GM18907 (cell line): ENCODE results near the gene SENP3.
"Not testable (repeated sequence)": the region's sequence is repeated elsewhere in the genome, so short reads cannot be mapped to it uniquely, and the experiment has no call there.

Experiments
- ATAC-seq: cut with Tn5 transposase; IDR thresholded peaks from one replicate; pipeline ENCODE4 v1.9.1; 2021; ENCODE audit warnings: mild to moderate bottlenecking, moderate library complexity; ENCODE audit not compliant: unreplicated experiment

SENP3 gene

DNA sequence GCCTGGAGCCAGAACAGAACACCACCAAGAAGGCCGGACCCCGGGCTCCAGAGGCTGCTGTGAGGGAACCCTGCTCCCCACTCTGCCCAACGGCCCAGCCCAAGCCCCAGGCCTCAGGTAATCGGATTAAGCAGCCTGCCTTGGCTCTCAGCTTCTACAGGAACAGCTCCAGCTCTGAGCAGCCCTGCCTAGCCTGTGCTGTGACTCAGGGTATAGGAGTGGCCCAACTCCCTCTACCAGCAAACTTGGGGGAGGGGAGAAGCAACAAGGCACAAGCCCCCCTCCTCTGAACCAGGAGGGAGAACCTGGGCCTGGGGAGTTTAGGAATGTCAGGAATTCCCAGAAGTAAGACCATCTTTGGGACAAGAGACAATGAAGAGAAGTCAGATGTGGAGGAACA lies 29.0 kb downstream of the SENP3 start:
- ATAC-seq = no peak

DNA sequence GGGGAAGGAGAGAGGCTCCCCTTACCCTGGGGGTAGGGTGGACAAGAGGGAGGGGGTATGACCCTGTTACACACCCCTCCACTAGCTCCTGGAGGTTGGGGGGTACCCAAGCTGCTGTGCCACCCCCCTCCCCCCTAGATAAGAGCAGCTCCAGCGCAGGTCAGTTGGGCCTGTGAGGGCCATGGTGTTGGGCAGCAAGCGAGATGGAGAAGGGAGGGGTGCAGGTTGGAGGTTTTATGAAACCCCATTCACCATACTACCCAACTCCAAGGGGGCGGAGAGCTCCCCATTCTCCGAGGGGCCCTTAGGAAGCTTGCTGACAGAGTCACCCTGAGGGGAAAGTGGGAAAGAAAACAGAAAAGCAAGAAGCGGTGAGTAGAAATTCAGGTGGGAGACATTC lies 29.9 kb downstream of the SENP3 start:
- no peak for ATAC-seq

DNA sequence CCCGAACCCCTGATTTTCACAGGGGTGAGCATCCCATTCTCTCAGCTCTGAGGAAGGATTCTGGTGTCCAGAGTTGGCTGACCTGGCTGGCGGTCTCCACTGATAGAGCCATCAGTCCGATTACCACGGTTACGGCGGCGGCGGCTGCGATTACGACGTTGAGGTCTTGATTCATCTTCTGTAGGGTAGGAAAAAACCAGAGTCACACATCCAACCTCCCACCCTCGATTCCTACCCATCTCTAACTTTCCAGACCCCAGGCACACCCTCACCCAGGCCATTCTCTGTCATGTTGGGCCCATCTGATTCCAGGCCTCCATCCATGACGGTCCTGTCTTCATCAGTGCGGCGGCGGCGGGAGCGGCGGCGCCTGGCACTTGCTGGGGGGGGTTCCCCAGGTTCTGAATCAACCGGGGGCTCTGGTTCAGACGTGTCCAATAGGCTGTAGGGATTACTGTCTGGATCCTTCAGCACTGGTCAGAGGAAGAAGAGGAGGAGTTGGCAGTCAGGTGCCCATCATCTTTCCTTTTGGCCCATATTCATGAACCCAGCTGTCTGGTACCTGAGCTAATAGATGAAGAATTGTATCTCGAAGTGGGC lies 30.8 kb downstream of the SENP3 start:
- ATAC-seq = no peak

DNA sequence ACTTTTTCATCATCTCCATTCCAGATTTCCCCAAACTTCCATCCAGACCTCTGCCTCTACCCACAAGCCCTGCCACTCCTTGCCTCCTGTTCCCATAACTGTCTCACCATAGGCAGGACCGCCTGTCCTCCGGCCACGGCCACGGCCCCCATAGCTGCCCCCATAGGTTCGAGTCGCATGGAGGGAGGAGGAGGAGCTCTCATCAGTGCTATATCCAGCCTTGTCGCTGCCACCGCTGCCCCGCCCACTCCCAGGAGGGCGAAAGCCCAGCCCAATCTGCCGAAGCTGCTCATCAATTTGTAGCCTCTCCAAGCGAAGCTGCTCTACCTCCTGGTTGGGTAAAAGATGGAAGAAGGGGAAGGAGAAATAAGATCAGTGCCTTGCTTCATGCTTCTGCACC lies 31.6 kb downstream of the SENP3 start:
- ATAC-seq = no peak

DNA sequence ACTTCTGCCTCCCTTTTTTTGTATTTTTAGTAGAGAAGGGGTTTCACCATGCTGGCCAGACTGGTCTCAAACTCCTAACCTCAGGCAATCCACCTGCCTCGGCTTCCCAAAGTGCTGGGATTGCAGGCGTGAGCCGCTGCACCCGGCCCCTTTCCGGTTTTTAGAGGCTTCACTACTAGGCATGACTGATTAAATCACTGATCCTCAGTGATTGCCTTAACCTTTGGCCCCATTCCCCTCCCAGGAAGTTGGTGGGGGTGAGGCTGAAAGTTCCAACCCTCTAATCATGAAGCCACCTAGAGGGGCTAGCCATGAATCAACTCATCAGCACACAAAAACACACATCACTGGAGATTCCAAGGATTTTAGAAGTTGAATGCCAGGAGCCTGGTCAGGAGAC lies 35.8 kb downstream of the SENP3 start:
- ATAC-seq = not testable (repeated sequence)

DNA sequence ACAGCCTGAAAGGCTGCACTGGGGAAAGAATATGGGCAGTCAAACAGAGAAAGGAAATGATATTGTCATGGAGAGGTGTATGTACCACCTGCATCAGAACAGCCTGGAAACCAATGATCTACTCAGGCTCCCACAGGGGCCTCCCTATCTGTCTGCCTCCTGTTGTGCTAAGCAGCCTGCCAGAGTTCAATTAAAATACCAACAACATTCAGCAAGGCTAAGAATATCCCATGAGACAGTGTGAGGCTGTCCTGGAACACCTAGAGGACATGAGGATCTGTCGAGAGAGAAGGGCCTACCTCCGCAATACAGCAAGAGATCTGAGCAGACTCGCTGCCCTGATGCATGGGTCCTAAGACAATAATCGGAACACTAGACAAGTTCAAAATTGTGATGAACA lies 44.6 kb downstream of the SENP3 start:
- ATAC-seq = no peak

DNA sequence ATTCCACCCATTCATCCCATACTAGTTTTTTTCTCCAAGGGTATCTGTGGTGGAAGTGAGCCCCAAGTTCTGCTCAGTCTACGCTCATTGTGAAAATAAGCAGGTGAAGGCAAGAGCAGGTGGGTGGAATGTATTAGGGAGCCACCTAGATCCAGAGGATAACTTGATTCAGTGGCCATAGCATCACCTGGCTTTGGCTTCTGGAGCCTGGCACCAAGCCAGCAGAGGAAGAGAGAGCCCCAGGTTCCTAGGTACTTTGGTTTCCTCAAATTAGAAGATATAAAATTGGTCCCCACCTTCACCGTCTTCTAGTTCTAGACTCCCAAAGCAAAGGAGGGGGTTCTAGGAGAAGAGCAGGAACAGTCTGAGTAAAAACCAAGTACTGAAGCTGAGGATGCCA lies 48.9 kb downstream of the SENP3 start:
- no peak for ATAC-seq

DNA sequence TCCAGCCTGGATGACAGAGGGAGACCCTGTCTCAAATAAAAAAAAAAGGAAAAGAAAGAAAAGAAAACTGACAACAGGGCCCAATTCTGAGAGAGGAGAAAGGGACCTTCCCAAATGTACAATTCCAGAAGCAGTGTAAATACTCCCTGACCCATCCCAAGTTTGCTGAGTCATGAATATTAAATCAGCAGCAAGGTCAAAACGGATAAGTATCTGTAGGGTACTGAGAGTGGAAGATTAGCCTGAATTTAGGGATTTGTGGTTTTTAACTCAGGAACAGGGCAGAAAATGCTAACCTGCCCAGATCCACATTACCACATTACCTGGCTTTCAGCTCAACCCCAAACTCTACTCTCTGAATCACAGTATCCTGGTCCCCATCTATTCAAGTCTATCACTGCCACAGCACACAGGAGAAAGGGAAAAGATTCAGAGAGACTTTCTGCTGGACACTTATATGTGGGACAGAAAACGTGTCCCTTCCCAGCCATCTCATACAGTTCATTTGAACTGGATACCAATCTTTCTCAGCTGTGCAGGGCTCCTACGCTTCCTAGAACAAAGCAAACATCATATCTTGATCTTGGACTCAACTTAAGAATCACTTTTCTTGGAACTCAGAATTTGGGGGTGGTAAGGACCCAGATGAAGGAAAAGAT lies 50.0 kb downstream of the SENP3 start:
- no peak for ATAC-seq

DNA sequence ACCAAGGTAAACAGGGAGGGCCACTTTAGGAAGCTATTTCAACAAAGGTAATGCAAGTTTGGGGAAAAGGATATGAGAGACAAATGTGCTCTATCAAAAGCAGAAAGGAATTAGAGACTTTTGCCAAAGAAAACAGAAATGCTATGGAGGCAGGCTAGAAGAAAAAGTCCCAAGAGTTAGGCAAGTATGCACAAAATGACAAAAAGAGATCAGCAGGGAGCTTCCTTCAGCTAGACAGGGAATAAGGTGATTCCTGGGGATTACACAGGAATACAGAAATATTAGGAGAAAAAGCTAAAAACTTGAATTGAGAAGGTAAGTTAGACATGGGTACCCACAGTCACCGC lies 50.5 kb downstream of the SENP3 start:
- no peak for ATAC-seq

DNA sequence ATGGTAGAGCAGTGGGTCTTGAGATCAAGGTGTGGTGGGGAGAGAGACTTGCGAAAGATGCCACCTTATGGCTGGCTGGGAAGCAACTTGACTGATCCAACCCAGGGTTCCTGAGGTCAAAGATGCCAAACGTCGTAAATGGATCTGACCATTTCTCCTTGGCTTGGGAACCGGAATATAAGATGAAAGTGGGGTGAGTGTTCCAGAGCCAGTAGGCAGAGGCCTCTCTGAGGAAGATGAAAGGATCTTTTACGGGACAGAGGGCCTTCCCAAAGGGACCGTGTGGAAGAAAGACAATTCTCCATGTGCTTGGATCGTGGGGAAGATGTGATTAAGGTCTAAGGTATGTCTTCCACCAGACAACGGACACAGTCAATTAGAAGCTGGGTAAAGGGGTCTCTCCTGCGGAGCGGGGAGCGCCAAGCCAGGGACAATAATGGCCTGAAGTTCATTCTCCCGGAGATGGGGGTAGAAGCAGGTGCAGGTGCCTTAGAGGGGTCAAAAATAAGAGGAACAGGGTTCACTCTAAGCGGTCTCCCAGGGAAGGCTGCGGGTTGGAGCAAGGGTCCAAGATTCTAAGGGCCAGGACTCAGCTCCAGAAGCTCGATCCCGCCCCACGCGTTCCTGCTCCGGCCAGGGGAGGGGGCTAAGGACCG lies 52.2 kb downstream of the SENP3 start:
- ATAC-seq = no peak

DNA sequence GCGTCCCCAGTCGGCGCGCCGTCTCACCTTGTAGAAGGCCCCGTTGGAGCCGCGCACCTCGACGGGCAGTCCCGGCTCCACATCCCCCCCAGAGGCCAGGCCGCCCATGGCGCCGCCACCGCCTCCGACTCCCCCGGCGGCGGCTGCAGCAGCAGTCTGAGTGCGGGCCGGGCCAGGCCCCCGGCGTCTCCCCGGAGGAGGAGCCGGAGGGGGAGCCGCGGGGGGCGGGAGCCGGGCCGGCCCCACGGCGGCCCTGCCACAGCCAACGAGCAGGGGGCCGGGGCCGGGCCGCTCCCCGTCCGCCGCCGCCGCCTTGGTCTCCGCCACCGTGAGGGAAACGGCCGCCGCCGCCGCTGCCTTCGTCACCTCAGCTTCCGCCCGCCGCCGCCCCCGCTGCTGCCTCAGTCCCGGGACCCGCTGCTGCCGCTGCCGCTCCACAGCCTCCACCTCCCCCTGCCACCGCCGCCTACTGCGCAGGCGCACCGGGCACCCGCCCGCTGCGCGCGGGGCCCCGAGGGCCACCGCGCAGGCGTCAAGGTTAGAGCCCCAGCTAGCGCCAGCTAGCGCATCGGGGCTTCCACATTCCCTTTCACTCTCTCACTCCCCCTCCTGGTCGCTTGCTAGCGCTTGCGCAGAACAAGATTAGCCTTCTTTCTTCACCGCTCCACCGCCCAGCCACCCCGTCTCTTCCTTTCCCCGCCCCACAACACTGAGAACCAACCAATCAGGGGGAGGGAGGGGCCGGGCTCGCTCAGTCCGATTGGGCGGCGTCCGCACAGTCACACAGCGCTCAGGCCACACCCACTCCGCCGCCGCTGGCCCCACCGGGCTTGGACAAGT lies 52.9 kb downstream of the SENP3 start, which contains the start of gene FXR2:
FXR2 (minus strand) TSS at position 473 of the 840 bp plus-strand sequence; CDS start at position 108, 365 bp downstream.
- ATAC-seq = peak; percentile 85

DNA sequence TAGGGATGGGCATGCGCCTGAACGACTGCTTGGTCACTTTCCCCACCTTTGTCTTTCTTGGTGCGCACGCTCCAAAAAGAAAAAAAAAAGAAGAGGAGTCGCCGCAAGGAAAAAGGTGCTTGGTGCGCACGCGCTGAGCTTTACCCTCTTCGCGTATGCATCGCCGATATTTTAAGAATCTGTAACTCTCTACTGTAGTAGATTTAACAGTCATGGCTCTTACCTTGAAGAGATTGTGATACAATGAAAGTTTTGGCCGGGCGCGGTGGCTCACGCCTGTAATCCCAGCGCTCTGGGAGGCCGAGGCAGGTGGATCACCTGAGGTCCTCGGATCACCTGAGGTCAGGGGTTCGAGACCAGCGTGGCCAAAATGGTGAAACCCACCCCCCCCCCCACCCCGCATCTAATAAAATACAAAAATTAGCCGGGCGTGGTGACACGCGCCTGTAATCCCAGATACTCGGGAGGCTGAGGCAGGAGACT lies 53.6 kb downstream of the SENP3 start:
- ATAC-seq = no peak

DNA sequence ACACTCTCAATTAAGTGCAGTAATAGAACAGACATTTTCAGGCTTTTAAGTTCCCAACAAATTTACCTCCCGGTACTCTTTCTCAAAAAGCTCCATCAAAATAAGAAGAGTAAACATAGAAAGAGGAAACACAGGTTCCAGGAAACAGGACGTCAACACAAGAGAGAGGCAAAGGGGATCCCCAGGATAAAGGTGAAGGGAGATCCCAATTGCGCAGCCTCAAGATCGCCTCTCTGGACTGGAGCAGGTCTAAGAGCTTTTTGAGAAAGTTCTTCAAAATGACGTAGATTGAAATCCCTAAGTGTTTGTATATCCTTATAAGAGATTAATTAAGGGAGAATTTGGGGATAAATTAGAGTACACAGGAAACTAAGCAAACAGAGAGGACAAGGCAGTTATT lies 56.9 kb downstream of the SENP3 start:
- no peak for ATAC-seq

DNA sequence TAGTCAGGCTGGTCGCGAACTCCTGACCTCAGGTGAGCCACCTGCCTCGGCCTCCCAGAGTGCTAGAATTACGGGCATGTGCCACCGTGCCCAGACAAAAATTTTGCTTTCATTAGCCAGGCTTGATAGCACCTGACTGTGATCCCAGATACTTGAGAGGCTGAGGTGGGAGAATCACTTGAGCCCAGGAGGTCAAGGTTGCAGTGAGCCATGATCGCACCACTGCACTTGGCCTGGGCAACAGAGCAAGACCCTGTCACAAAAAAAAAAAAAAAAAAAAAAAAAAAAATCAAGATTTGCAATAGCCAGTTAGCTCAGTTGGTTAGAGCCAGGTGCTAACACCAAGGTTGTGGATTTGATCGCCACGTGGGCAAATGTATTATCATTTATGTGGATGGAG lies 59.1 kb downstream of the SENP3 start:
- ATAC-seq = no peak
